ENCODE data around the gene ZNF41.
"Not testable (repeated sequence)": the region's sequence is repeated elsewhere in the genome, so short reads cannot be mapped to it uniquely, and the experiment has no call there.

The ZNF41 gene

GRCh38 chrX:47482512-47483305, at the start of gene ZNF41:
TSS of gene ZNF41 (minus strand) at chrX:47483222. CDS start at chrX:47467481, 15,741 bp downstream.
- DNase-seq, result peak; percentile 78

- no peak for DNase-seq
Observed at GRCh38 chrX:47530049-47530448, 47.0 kb upstream of the ZNF41 start.

GRCh38 chrX:47529548-47529947, 46.5 kb upstream of the ZNF41 start:
- no peak for DNase-seq

GRCh38 chrX:47523713-47524166, 40.7 kb upstream of the ZNF41 start:
- no peak for DNase-seq

- DNase-seq, result peak; percentile 64
Observed at GRCh38 chrX:47523297-47523696, 40.3 kb upstream of the ZNF41 start.

- no peak for DNase-seq
Observed at GRCh38 chrX:47518144-47518543, 35.1 kb upstream of the ZNF41 start.

- no peak for DNase-seq
Observed at GRCh38 chrX:47515941-47516665, 33.1 kb upstream of the ZNF41 start.

GRCh38 chrX:47514533-47515235, 31.7 kb upstream of the ZNF41 start:
- peak; percentile 78 for DNase-seq

- DNase-seq, result not testable (repeated sequence)
Observed at GRCh38 chrX:47513034-47513965, 30.3 kb upstream of the ZNF41 start.

GRCh38 chrX:47512383-47512782, 29.4 kb upstream of the ZNF41 start:
- DNase-seq, result not testable (repeated sequence)

- no peak for DNase-seq
Observed at GRCh38 chrX:47507153-47507867, 24.3 kb upstream of the ZNF41 start.

- no peak for DNase-seq
Observed at GRCh38 chrX:47503151-47503550, 20.1 kb upstream of the ZNF41 start.

- peak; percentile 63 for DNase-seq
Observed at GRCh38 chrX:47502316-47503125, 19.5 kb upstream of the ZNF41 start.

- DNase-seq, result peak; percentile 46
Observed at GRCh38 chrX:47501226-47502074, 18.4 kb upstream of the ZNF41 start.

GRCh38 chrX:47500554-47500953, 17.5 kb upstream of the ZNF41 start:
- no peak for DNase-seq

GRCh38 chrX:47499293-47499692, 16.3 kb upstream of the ZNF41 start:
- no peak for DNase-seq

- no peak for DNase-seq
Observed at GRCh38 chrX:47498411-47498810, 15.4 kb upstream of the ZNF41 start.

- peak; percentile 24 for DNase-seq
Observed at GRCh38 chrX:47497271-47497888, 14.4 kb upstream of the ZNF41 start.

- not testable (repeated sequence) for DNase-seq
Observed at GRCh38 chrX:47492133-47492532, 9.1 kb upstream of the ZNF41 start.
